Endothelial cell (in vitro differentiated cells): ENCODE data around the gene LAIR2. TPM values are rescaled to one million over a fixed set of nuclear protein-coding genes. Genes with fewer than 3 reads are reported as not detected.

Source experiments
- DNase-seq: peaks from one replicate; pipeline ENCODE4 v3.0.0; 2021; ENCODE audit warnings: low spot score
- H3K27ac Mint-ChIP-seq: one replicate; pipeline ENCODE4 v1.8.0; 2021; ENCODE audit warnings: mixed read lengths, inconsistent platforms; ENCODE audit not compliant: unreplicated experiment
- H3K27me3 Mint-ChIP-seq: one replicate; pipeline ENCODE4 v1.8.0; 2021; ENCODE audit warnings: mild to moderate bottlenecking, moderate library complexity, mixed read lengths, inconsistent platforms; ENCODE audit not compliant: unreplicated experiment
- H3K36me3 Mint-ChIP-seq: one replicate; pipeline ENCODE4 v1.8.0; 2021; ENCODE audit warnings: mild to moderate bottlenecking, low read depth, mixed read lengths, inconsistent platforms; ENCODE audit not compliant: unreplicated experiment
- H3K4me1 Mint-ChIP-seq: one replicate; pipeline ENCODE4 v1.8.0; 2021; ENCODE audit warnings: mild to moderate bottlenecking, mixed read lengths, inconsistent platforms; ENCODE audit not compliant: unreplicated experiment
- H3K4me3 Mint-ChIP-seq: one replicate; pipeline ENCODE4 v1.8.0; 2021; ENCODE audit warnings: mild to moderate bottlenecking, mixed read lengths, inconsistent platforms; ENCODE audit not compliant: unreplicated experiment
- H3K9me3 Mint-ChIP-seq: one replicate; pipeline ENCODE4 v1.8.0; 2021; ENCODE audit warnings: mixed read lengths, inconsistent platforms; ENCODE audit not compliant: unreplicated experiment
- CTCF ChIP-seq: fragments of 200-600 bp; sonication (generic); IDR thresholded peaks from one replicate; pipeline ENCODE4 v1.5.0; 2021; ENCODE audit warnings: antibody characterized with exemption; ENCODE audit not compliant: unreplicated experiment
- total RNA-seq: library from RNA; stranded (reverse); fragmentation: NEBNext Ultra II Directional; extraction: Animal tissue kit (Norgen Biotek cat#: 25700); gene quantifications from one replicate; pipeline ENCODE4 v1.2.1, GENCODE V29; 2021; ENCODE audit not compliant: unreplicated experiment

LAIR2 gene
- total RNA-seq, 1 donor from 2014 or later, result not detected

DNA sequence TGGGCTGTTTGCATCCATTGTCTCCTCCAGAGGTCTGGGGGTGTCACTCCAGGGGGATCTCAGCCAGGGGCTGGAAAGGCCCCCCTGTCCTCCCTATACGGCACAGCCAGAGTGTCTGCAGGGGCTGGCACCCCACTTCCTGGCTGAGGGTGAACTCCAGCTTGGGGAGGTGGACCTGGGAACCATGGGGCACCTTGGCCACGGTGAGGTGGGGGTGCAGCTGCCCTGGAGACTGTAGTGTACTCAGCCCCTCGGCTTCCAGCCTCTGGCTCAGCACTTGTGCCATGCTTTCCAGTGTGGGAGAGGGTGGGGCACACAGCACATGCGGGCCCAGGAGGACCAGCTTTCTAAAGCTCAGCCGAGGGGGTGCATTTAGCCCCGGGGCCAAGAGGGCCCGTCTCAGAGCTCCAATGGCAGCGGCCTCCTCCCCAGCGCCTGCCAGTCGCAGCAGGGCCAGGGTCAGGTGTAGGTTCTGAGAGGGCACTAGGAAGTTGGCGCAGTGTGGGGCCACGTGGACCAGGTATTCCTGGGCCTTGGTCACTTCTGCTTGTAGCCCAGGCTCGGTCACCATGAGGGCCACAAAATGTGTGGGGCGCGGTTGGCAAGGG, 40.5 kb upstream of the LAIR2 start:
- peaks cover 29% of the 10 kb centered on the region for H3K36me3 Mint-ChIP-seq
- peak overlapping the region; percentile 80 for H3K27ac Mint-ChIP-seq
- peaks cover 32% of the 10 kb centered on the region for H3K27me3 Mint-ChIP-seq
- peaks cover 29% of the 10 kb centered on the region for H3K4me1 Mint-ChIP-seq
- TF ChIP-seq CTCF, result no peak
- H3K4me3 Mint-ChIP-seq, result peak overlapping the region; percentile 69
- no peak for DNase-seq
- H3K9me3 Mint-ChIP-seq, result no peaks in the 10 kb centered on the region

DNA sequence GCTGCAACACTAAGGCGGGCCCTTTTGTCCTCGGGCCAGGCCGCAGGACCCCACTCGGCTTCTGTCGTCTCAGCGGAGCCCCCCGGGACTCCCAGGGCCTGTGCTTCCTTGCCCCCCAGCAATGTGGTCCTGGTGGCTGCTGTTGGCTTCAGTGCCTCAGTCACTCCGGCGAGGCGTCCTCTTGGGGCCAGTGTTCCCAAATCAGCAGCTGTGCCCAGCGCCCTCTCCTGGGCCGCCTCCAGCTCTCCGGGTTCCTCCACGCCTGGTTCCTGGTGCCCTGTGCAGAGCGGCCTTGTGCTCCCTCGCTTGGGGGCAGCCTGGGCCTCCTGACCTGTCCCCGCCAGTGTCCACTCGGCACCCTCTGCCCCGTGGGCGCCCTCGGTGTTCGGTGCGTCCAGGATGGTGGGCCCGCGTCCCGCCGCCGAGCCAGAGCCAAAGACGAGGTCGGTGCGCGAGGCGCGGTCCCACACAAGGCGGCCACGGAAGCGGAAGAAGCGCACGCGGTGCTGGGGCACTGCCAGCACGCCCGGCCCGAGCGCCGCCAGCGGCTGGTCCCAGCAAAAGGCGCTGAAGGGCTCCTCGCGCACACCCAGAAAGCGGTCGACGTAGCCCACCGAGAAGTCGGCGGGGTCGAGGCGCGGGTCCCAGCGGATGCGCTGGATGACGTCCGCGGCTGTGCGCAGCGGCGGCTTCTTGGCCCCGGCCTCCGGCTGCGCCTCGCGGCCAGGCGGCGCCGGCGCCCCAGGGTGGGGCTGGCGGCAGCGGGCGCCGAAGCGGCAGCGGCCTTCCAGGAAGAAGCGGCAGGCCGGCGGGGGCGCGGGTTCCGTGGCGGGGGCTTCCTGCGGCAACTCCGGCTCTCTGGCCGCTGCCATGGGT, 39.7 kb upstream of the LAIR2 start:
- no peak overlapping the region for H3K27ac Mint-ChIP-seq
- peaks cover 26% of the 10 kb centered on the region for H3K36me3 Mint-ChIP-seq
- DNase-seq, result peak; percentile 61
- no peak for TF ChIP-seq CTCF
- no peaks in the 10 kb centered on the region for H3K9me3 Mint-ChIP-seq
- H3K4me3 Mint-ChIP-seq, result no peak overlapping the region
- H3K27me3 Mint-ChIP-seq, result peaks cover 32% of the 10 kb centered on the region
- peaks cover 29% of the 10 kb centered on the region for H3K4me1 Mint-ChIP-seq

- H3K27me3 Mint-ChIP-seq, result peaks cover 28% of the 10 kb centered on the region
- no peaks in the 10 kb centered on the region for H3K9me3 Mint-ChIP-seq
Observed at GRCh38 chr19:54463531-54464043, 39.0 kb upstream of the LAIR2 start, which contains the start of gene LENG9. Gene LENG9, minus strand, starts transcription at chr19:54463778. Its CDS starts 252 bp downstream, at chr19:54463526.

GRCh38 chr19:54464044-54464629, 38.5 kb upstream of the LAIR2 start:
- no peak for TF ChIP-seq CTCF
- Mint-ChIP-seq H3K27me3 (peaks cover 26% of the 10 kb centered on the region), H3K27ac (peak overlapping the region; percentile 91), H3K9me3 (no peaks in the 10 kb centered on the region), H3K4me3 (peak overlapping the region; percentile 91), H3K4me1 (peaks cover 25% of the 10 kb centered on the region), H3K36me3 (peaks cover 13% of the 10 kb centered on the region)
- DNase-seq, result peak; percentile 62

More at GRCh38 chr19:54463531-54464043, 39.0 kb upstream of the LAIR2 start, which contains the start of gene LENG9:
- H3K27ac Mint-ChIP-seq, result peak within 1 kb of the TSS; percentile 91
- DNase-seq, result peak; percentile 88
- peaks cover 19% of the 10 kb centered on the region for H3K36me3 Mint-ChIP-seq
- no peak for TF ChIP-seq CTCF
- peaks cover 29% of the 10 kb centered on the region for H3K4me1 Mint-ChIP-seq
- peak within 1 kb of the TSS; percentile 91 for H3K4me3 Mint-ChIP-seq
